Body of pancreas (tissue), 4 donors: ENCODE data around the gene DRAM1.

Source experiments
- CTCF ChIP-seq, 7 experiments: fragments of 450-650 bp in 4 of 7; fragments of 200-600 bp in 3 of 7; sonication (generic) in 3 of 7; IDR thresholded peaks; one replicate each; pipeline ENCODE4 v1.5.1; 2016 to 2019; ENCODE audit warnings: antibody characterized with exemption in 7 of 7
- POLR2A ChIP-seq, 3 donors: fragments of 450-650 bp; IDR thresholded peaks; one replicate each; pipeline ENCODE4 v1.6.1; 2016; ENCODE audit warnings: antibody characterized with exemption in 3 of 3, mild to moderate bottlenecking in 2 of 3

- no peak for TF ChIP-seq CTCF (IDR thresholded peaks at IDR 0.05)
- no peak for TF ChIP-seq POLR2A (IDR thresholded peaks at IDR 0.05)
Measured at GRCh38 chr12:101855976-101856375, 21.4 kb upstream of the DRAM1 start.
